ENCODE data around the gene MOCS3. TPM values are rescaled to one million over a fixed set of nuclear protein-coding genes. Genes with fewer than 3 reads are reported as not detected.
"Not testable (repeated sequence)": the region's sequence is repeated elsewhere in the genome, so short reads cannot be mapped to it uniquely, and the experiment has no call there.

Gene MOCS3
- total and polyA plus RNA-seq, 7 experiments from 2014 or later, result 2.5 to 8.9 (median 5.2) TPM

GRCh38 chr20:50975701-50976330 is 17.2 kb downstream of the MOCS3 start:
- H3K4me3 Mint-ChIP-seq, result no peak overlapping the region
- H3K4me1 Mint-ChIP-seq, result peaks cover 0 to 4% (median 0%) of the 10 kb centered on the region in 7 donors
- no peak overlapping the region for H3K27ac Mint-ChIP-seq
- no peak for DNase-seq
- H3K4me1 ChIP-seq (ENCODE audit: control insufficient read depth in 2 of 2, insufficient read depth in 2 of 2, low read length in 2 of 2), result no peaks in the 10 kb centered on the region
- no peak overlapping the region for H3K4me3 ChIP-seq (ENCODE audit: low read length)
- ChIA-PET CTCF (no interaction called here), POLR2A (no interaction called here)
- H3K36me3 ChIP-seq (ENCODE audit: control insufficient read depth in 2 of 3, insufficient read depth in 3 of 3, low read length in 3 of 3), result no peaks in the 10 kb centered on the region
- no peaks in the 10 kb centered on the region for H3K27me3 ChIP-seq (ENCODE audit: control insufficient read depth in 2 of 2, insufficient read depth in 2 of 2, low read length in 2 of 2)
- H3K9me3 ChIP-seq (ENCODE audit: control insufficient read depth in 2 of 3, low read length in 3 of 3), result no peaks in the 10 kb centered on the region
- no peak overlapping the region for H3K27ac ChIP-seq (ENCODE audit: low read depth, low read length)
- peaks cover 6 to 31% (median 14%) of the 10 kb centered on the region in 5 donors for H3K27me3 Mint-ChIP-seq
- peaks cover 0 to 2% (median 0%) of the 10 kb centered on the region in 11 donors for H3K9me3 Mint-ChIP-seq
- no peaks in the 10 kb centered on the region for H3K36me3 Mint-ChIP-seq
- intact Hi-C loops (cut with micrococcal nuclease), result no loop called here
- ATAC-seq, result no peak

- Mint-ChIP-seq H3K27ac (no peak overlapping the region), H3K9me3 (peaks cover 0 to 2% (median 0%) of the 10 kb centered on the region in 11 donors), H3K4me3 (no peak overlapping the region), H3K36me3 (no peaks in the 10 kb centered on the region), H3K4me1 (peaks cover 0 to 9% (median 4%) of the 10 kb centered on the region in 7 donors), H3K27me3 (peaks cover 12 to 36% (median 22%) of the 10 kb centered on the region in 5 donors)
- Histone ChIP-seq H3K9me3 (ENCODE audit: control insufficient read depth in 2 of 3, low read length in 3 of 3) (no peaks in the 10 kb centered on the region), H3K27me3 (ENCODE audit: control insufficient read depth in 2 of 2, insufficient read depth in 2 of 2, low read length in 2 of 2) (no peaks in the 10 kb centered on the region), H3K4me1 (ENCODE audit: control insufficient read depth in 2 of 2, insufficient read depth in 2 of 2, low read length in 2 of 2) (peaks cover 0 to 5% of the 10 kb centered on the region in 2 donors), H3K4me3 (ENCODE audit: low read length) (no peak overlapping the region), H3K27ac (ENCODE audit: low read depth, low read length) (no peak overlapping the region), H3K36me3 (ENCODE audit: control insufficient read depth in 2 of 3, insufficient read depth in 3 of 3, low read length in 3 of 3) (no peaks in the 10 kb centered on the region)
- ATAC-seq (no peak), DNase-seq (no peak)
- POLR2A ChIA-PET, result no interaction called here
- intact Hi-C loops (cut with micrococcal nuclease), result no loop called here
- CTCF ChIA-PET, result no interaction called here
These were observed 18.7 kb downstream of the MOCS3 start for GRCh38 chr20:50977066-50978021.

GRCh38 chr20:50978533-50978932 is 19.9 kb downstream of the MOCS3 start:
- H3K9me3 ChIP-seq (ENCODE audit: control insufficient read depth in 2 of 3, low read length in 3 of 3); CTCF ChIA-PET; H3K4me3 Mint-ChIP-seq; H3K4me1 ChIP-seq (ENCODE audit: control insufficient read depth in 2 of 2, insufficient read depth in 2 of 2, low read length in 2 of 2); ATAC-seq; POLR2A ChIA-PET; intact Hi-C loops (cut with micrococcal nuclease); H3K27ac ChIP-seq (ENCODE audit: low read depth, low read length); DNase-seq; H3K4me1 Mint-ChIP-seq; H3K36me3 Mint-ChIP-seq; H3K4me3 ChIP-seq (ENCODE audit: low read length); H3K36me3 ChIP-seq (ENCODE audit: control insufficient read depth in 2 of 3, insufficient read depth in 3 of 3, low read length in 3 of 3); H3K9me3 Mint-ChIP-seq; H3K27me3 ChIP-seq (ENCODE audit: control insufficient read depth in 2 of 2, insufficient read depth in 2 of 2, low read length in 2 of 2): not testable (repeated sequence)
- Mint-ChIP-seq H3K27ac (peak overlapping the region in 1 of 9 donors; percentile 4), H3K27me3 (peaks cover 23 to 47% (median 34%) of the 10 kb centered on the region in 5 donors)

- no peaks in the 10 kb centered on the region for H3K36me3 ChIP-seq (ENCODE audit: control insufficient read depth in 2 of 3, insufficient read depth in 3 of 3, low read length in 3 of 3)
- H3K27ac Mint-ChIP-seq, result no peak overlapping the region
- H3K4me3 ChIP-seq (ENCODE audit: low read length), result no peak overlapping the region
- intact Hi-C loops (cut with micrococcal nuclease), result loop anchor here in 1 of 2 donors (5.0 kb wide), 1 partner anchor 642 kb away; no protein-coding TSS in a partner anchor
- peak in 1 of 9 donors; percentile 47 for DNase-seq
- peaks cover 0 to 5% of the 10 kb centered on the region in 2 donors for H3K4me1 ChIP-seq (ENCODE audit: control insufficient read depth in 2 of 2, insufficient read depth in 2 of 2, low read length in 2 of 2)
- peak; percentile 64 for ATAC-seq
- no peaks in the 10 kb centered on the region for H3K9me3 ChIP-seq (ENCODE audit: control insufficient read depth in 2 of 3, low read length in 3 of 3)
- ChIA-PET POLR2A (interaction anchor here (1.4 kb wide), 1 partner anchor 185 kb away, joined by 3 read pairs; the partner anchor contains the start of gene BCAS4), CTCF (interaction anchor here (0.6 kb wide), 2 partner anchors 23 to 330 kb away, joined by 3 read pairs; no protein-coding TSS in a partner anchor)
- peaks cover 25 to 54% (median 41%) of the 10 kb centered on the region in 5 donors for H3K27me3 Mint-ChIP-seq
- no peak overlapping the region for H3K4me3 Mint-ChIP-seq
- no peaks in the 10 kb centered on the region for H3K36me3 Mint-ChIP-seq
- H3K4me1 Mint-ChIP-seq, result peaks cover 0 to 9% (median 4%) of the 10 kb centered on the region in 7 donors
- H3K27me3 ChIP-seq (ENCODE audit: control insufficient read depth in 2 of 2, insufficient read depth in 2 of 2, low read length in 2 of 2), result peaks cover 0 to 3% of the 10 kb centered on the region in 2 donors
- H3K9me3 Mint-ChIP-seq, result no peaks in the 10 kb centered on the region
- no peak overlapping the region for H3K27ac ChIP-seq (ENCODE audit: low read depth, low read length)
These were observed 21.6 kb downstream of the MOCS3 start for GRCh38 chr20:50980071-50980681.

- POLR2A ChIA-PET, result interaction anchor here (1.4 kb wide), 1 partner anchor 186 kb away, joined by 3 read pairs; the partner anchor contains the start of gene BCAS4
- peaks cover 0 to 5% of the 10 kb centered on the region in 2 donors for H3K4me1 ChIP-seq (ENCODE audit: control insufficient read depth in 2 of 2, insufficient read depth in 2 of 2, low read length in 2 of 2)
- intact Hi-C loops (cut with micrococcal nuclease), result loop anchor here (1.0 to 5.0 kb wide), 2 partner anchors 187 to 641 kb away; no protein-coding TSS in a partner anchor
- no peaks in the 10 kb centered on the region for H3K36me3 ChIP-seq (ENCODE audit: control insufficient read depth in 2 of 3, insufficient read depth in 3 of 3, low read length in 3 of 3)
- DNase-seq (peak; percentile 20 to 61 (median 47)), ATAC-seq (peak; percentile 67)
- Mint-ChIP-seq H3K36me3 (no peaks in the 10 kb centered on the region), H3K27me3 (peaks cover 21 to 52% (median 35%) of the 10 kb centered on the region in 5 donors), H3K27ac (no peak overlapping the region), H3K9me3 (no peaks in the 10 kb centered on the region), H3K4me1 (peaks cover 0 to 9% (median 4%) of the 10 kb centered on the region in 7 donors), H3K4me3 (peak overlapping the region in 2 of 10 donors; percentile 34 to 47)
- CTCF ChIA-PET, result interaction anchor here (0.6 to 1.5 kb wide), 6 partner anchors 8 to 324 kb away, joined by 3 to 11 read pairs (median 4); no protein-coding TSS in a partner anchor
- peaks cover 0 to 3% of the 10 kb centered on the region in 2 donors for H3K27me3 ChIP-seq (ENCODE audit: control insufficient read depth in 2 of 2, insufficient read depth in 2 of 2, low read length in 2 of 2)
- H3K4me3 ChIP-seq (ENCODE audit: low read length), result no peak overlapping the region
- no peaks in the 10 kb centered on the region for H3K9me3 ChIP-seq (ENCODE audit: control insufficient read depth in 2 of 3, low read length in 3 of 3)
- no peak overlapping the region for H3K27ac ChIP-seq (ENCODE audit: low read depth, low read length)
These were observed 22.5 kb downstream of the MOCS3 start for GRCh38 chr20:50980851-50981713.
